Stimulated activated CD4-positive, alpha-beta T cell treated with anti-CD3 and anti-CD28 coated beads, TNF-alpha, amount 100 ng/mL, for 1 hour (primary cell): ENCODE results near the gene KATNBL1.

ENCODE experiments used
- DNase-seq, 3 donors: peaks; one replicate each; pipeline ENCODE4 v3.0.0-alpha.2; 2020; ENCODE audit warnings: low read depth in 3 of 3, low spot score in 1 of 3

KATNBL1 gene

DNA sequence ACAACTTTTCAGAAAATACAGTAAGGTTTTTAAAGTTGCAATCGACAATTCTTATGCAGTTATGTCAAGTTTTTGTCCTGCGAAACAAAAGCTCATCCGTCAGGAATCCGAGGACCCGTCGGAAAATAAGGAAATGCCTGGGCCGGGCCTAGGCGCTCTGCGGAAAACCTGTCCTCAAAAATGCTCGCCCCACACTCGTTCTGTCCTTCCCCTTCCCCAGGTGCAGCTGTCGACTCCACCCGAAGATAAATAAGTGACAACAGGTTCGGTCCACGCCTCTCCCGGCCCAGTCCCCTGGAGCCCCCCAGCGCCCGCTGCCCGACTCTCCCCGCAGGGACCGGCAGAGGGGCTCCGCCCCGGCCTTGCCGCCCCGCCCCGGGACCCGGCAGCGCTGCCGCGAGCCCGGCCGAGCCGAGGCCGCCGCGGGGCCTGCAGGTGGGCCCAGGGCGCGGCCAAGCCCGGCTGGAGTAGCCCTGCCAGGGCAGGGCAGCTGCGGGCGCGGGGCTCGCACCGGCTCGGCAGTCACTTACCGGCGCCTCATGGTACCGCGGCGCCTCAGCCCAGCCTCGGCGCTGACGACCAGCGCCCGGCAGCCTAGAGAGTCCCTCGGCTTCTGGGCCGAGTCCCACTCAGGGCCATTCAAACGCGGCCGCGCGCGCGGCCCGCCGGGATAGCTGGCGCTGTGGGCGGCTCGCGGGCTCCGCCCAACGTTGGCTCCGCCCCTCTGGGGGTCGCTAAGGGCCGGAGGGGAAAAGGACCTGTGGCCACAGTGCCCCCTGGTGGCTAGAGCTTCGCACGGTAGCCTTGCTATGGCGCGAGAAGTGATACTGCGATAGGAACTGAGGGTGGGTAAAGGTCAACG, at the start of gene KATNBL1:
TSS of gene KATNBL1 (minus strand) at position 676 of the 862 bp plus-strand sequence. CDS start 46,420 bp downstream, outside the sequence.
- DNase-seq: peak; percentile 84 to 99 (median 89)

- no peak for DNase-seq
Measured at GRCh38 chr15:34259566-34259965, 49.7 kb upstream of the KATNBL1 start.

GRCh38 chr15:34258151-34258550, 48.3 kb upstream of the KATNBL1 start:
- no peak for DNase-seq

- no peak for DNase-seq
Measured at GRCh38 chr15:34252545-34252944, 42.6 kb upstream of the KATNBL1 start.

GRCh38 chr15:34248190-34248589, 38.3 kb upstream of the KATNBL1 start:
- no peak for DNase-seq

- DNase-seq: no peak
Measured at GRCh38 chr15:34246276-34246976, 36.5 kb upstream of the KATNBL1 start.

DNA sequence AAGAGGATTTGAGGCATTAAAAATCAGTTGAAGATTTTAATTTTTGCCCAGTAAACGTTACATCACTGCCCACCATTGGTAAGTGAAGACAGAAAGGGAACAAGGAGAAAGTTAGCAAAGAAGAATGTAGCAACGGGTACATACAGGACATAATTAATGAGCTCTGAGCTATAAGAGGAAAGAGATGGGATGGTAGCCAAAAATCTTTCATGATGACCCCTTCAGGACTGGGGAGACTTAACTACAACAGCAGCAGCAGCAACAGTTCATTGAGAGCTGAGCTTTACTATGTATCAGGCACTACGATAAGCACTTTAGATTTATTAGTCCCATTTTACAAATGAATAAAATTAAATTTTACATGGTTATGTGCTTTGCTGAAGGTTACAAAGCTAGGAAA, 33.3 kb upstream of the KATNBL1 start:
- no peak for DNase-seq

- DNase-seq: no peak
Measured at GRCh38 chr15:34242331-34242710, 32.4 kb upstream of the KATNBL1 start.

DNA sequence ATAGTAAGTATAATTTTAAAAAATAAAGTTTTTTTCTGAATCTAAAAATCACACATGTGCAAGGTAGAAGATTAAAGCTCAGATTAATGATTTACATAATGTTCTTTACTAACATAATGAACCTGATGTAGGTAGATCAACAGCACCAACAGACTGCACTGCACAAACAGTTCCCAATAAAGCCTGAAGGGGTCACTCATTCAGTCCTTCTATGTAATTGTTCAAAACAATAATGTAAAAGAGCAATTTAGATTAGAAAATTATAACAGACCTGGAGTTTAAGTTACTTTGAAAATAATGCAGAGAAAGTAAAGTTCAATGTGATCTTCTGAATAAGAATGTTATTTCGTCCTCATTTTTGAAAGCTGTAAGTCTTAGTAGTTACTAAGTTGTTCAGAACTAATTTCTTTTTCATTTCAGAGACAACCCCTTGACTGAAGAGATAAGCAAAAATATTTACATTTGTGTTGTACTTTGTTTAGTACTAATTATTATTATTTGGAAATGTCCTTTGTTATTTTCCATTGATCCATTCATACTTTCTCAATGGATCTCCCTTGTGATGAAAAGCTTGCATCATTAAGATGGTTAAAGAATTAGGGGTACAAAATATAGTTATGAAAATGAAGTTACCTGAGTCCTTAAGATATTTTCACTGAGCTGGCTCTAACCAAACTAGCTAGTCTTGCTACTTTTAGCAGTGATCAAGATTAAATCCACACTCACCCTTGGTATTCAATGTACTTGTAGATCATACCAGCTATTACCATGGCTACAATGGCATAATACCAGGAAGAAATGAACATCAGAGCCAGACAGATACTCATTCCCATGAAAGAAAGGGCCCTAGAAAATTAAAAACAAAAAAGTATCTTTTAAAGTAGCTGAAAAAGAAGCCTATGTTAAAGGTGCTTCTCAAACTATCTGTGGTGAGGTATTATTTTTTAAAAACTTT, 31.8 kb upstream of the KATNBL1 start:
- DNase-seq: no peak

DNA sequence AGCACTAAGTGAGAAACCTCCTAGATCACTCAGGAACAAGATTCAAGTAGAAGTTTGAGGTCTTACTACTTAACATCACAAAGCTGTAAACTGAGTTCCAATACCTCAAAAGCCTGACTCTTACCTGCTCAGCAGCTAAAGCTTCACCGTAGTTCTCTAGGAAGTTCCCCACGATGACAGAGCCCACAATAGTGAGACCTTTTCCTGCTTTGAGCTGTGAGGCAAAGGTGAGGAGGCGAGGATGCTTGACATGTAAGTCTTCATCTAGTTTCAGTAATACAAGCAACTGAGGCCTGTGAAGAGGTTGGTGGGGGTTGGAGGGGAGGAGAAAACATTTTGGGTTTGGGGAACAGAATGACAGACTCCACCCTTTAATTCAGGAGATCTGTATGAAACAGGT, 30.6 kb upstream of the KATNBL1 start:
- DNase-seq: no peak

DNA sequence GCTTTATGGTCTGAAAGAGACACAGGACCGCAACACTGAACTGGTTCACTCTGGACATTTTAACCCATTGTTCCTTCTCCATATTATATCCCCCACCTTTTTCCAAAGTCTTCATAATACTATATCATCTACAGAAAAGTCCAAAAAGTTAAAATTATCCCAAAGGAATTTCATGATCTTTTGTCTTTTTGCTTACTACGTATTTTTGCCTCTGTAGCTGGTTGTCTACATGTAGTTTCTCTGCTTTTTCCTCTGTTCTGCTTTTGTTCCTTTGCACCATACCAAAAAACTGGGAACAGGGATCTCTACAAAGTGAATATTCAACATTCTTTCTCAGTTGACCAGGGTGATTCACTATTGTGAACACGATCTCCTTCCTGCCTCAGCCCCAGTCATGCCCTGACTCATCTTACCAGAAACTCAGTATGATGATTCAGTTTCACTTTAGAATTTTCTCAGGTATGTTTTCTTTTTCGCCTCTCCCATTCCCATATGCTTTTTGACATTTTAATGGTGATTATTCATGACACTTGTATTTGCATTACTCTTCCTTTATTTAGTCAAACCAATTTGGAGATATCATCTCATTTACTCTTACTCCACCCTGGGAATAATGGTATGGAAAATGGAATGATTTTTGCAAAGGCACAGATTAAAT, 29.4 kb upstream of the KATNBL1 start:
- DNase-seq: no peak

- no peak for DNase-seq
Measured at GRCh38 chr15:34233614-34234013, 23.7 kb upstream of the KATNBL1 start.

- no peak for DNase-seq
Measured at GRCh38 chr15:34223904-34224596, 14.2 kb upstream of the KATNBL1 start.

DNA sequence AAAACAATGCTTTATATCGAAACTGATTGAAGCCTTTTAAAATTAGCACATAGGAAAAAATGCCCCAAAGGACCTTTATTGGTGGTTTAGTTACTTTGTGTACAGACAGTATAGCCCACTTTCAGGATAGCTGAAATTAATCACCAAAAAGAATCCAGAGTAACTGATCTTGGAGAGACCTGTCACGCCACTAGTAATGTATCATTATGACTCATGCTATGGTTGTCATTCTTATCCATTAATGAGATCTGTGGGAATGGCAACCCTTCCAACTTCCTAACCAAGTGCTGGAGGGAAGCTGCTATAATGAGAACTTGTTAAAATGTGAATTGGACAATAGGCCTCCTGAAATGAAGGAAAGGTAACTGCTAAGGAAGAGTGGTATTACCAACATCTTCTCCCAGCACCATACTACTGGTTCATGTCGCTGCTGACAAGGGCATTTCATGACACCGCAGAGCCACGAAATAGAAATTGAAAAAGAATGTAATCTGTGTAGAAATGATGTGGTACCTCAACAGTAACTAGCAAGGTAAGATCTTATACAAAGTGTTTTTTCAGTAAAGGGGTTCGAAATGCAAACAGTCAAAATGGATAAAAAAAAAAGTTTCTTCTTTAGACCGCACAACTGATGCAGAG, 7.8 kb upstream of the KATNBL1 start:
- no peak for DNase-seq

DNA sequence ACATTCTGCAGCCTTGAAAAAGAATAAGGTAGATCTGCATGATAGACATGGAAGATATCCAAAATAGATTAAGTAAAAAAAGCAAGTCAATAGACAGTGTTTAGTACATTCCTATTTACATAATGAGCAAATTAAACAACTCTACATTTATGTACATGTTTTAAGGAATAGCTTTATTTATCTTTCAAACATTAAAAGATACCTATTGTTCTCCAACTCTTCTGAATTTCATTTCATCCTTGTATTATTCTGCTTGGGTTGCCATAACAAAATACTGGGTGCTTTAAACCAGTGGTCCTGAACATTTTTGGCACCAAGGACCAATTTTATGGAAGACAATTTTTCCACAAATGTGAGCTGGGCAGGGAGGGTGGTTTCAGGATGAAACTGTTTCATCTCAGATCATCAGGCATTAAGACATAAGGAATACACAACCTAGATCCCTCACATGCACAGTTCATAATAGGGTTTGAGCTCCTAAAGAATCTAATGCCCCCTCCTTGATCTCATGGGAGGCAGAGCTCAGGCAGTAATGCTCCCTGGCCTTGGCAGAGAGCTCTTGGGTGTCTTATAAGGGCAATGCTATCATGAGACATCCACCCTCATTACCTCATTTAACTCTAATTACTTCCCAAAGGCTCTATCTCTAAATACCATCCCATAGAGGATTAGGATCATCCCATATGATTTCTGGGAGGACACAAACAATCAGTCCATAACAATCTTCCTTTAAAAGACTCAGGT, 6.8 kb upstream of the KATNBL1 start:
- DNase-seq: no peak

DNA sequence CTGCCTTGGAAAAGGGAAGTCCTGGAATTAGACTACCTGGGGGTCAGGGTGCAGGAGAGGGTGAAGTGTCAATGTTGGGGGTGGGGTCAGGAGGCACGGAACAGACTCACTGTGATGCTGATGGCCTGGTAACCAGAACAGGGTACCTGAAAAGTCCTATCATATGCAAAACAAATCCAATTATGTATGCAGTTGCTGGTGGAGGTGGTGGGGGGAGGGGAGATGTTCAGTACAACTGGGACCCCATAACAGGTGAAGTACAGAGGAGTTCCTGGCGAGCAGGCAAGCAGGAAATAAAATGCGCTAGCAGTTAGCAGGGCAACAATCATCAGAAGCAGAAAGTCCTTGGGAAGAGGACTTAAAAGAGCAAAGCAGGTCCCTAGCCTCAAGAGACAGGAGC, 4.2 kb upstream of the KATNBL1 start:
- DNase-seq: no peak

GRCh38 chr15:34213690-34214089, 3.8 kb upstream of the KATNBL1 start:
- DNase-seq: no peak

- no peak for DNase-seq
Measured at GRCh38 chr15:34206011-34206410, 3.9 kb downstream of the KATNBL1 start.

GRCh38 chr15:34203936-34204335, 6.0 kb downstream of the KATNBL1 start:
- no peak for DNase-seq
